Spleen (tissue), 7 donors: ENCODE results near the gene SLC39A11.

Experiments
- POLR2A ChIP-seq, 3 donors: fragments of 450-650 bp; IDR thresholded peaks; one replicate each; pipeline ENCODE4 v1.5.1; 2017; ENCODE audit warnings: antibody characterized with exemption in 3 of 3, mild to moderate bottlenecking in 1 of 3
- POLR2AphosphoS5 ChIP-seq, 3 donors: sonication (generic); formaldehyde crosslinking; IDR thresholded peaks; one replicate each; pipeline ENCODE4 v1.5.1; 2017; ENCODE audit warnings: antibody characterized with exemption in 3 of 3
- TF ChIP-seq, protein P1 (sequence below), 11 experiments: fragments of 200-600 bp in 7 of 11; fragments of 450-650 bp in 4 of 11; sonication (generic) in 4 of 11; IDR thresholded peaks in 8 of 11; conservative IDR thresholded peaks in 3 of 11; 1 replicate in 7 of 11; 2 replicates in 4 of 11; pipeline versions ENCODE4 v1.4.0 to v1.8.0; 2016 to 2021; ENCODE audit warnings: antibody characterized with exemption in 11 of 11, inconsistent platforms in 4 of 11, mild to moderate bottlenecking in 1 of 11
- donor health status: DM: no; HTN: no; CAD: no; lungs with moderate emphysema.
- donor health status: DM: no; HTN: no; CAD: no.
- donor health status: DM: no; HTN: no; CAD: no.

GRCh38 chr17:72886622-72887021 is 205.9 kb downstream of the SLC39A11 start:
- TF ChIP-seq, protein P1, sequence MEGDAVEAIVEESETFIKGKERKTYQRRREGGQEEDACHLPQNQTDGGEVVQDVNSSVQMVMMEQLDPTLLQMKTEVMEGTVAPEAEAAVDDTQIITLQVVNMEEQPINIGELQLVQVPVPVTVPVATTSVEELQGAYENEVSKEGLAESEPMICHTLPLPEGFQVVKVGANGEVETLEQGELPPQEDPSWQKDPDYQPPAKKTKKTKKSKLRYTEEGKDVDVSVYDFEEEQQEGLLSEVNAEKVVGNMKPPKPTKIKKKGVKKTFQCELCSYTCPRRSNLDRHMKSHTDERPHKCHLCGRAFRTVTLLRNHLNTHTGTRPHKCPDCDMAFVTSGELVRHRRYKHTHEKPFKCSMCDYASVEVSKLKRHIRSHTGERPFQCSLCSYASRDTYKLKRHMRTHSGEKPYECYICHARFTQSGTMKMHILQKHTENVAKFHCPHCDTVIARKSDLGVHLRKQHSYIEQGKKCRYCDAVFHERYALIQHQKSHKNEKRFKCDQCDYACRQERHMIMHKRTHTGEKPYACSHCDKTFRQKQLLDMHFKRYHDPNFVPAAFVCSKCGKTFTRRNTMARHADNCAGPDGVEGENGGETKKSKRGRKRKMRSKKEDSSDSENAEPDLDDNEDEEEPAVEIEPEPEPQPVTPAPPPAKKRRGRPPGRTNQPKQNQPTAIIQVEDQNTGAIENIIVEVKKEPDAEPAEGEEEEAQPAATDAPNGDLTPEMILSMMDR (IDR thresholded peaks at IDR 0.05 in 8 of 11, conservative IDR thresholded peaks at IDR 0.05 in 3 of 11): no peak
- TF ChIP-seq POLR2A (IDR thresholded peaks at IDR 0.05) (no peak), POLR2AphosphoS5 (IDR thresholded peaks at IDR 0.05) (no peak)
